GM18858 (cell line): ENCODE measurements around the gene EXOSC10.
"Not testable (repeated sequence)": the region's sequence is repeated elsewhere in the genome, so short reads cannot be mapped to it uniquely, and the experiment has no call there.

ENCODE experiments used
- ATAC-seq: cut with Tn5 transposase; IDR thresholded peaks from one replicate; pipeline ENCODE4 v1.9.1; 2021; ENCODE audit not compliant: unreplicated experiment

The EXOSC10 gene

GRCh38 chr1:11044849-11045427 is 54.7 kb downstream of the EXOSC10 start:
- ATAC-seq: no peak

GRCh38 chr1:11044086-11044848 is 55.4 kb downstream of the EXOSC10 start:
- no peak for ATAC-seq

- no peak for ATAC-seq
Observed at GRCh38 chr1:11042995-11043874, 56.4 kb downstream of the EXOSC10 start.

GRCh38 chr1:11042065-11042464 is 57.6 kb downstream of the EXOSC10 start:
- no peak for ATAC-seq

- ATAC-seq: no peak
Observed at GRCh38 chr1:11041048-11041447, 58.6 kb downstream of the EXOSC10 start.

- ATAC-seq: not testable (repeated sequence)
Observed at GRCh38 chr1:11040105-11040429, 59.6 kb downstream of the EXOSC10 start.

- no peak for ATAC-seq
Observed at GRCh38 chr1:11039351-11040104, 60.1 kb downstream of the EXOSC10 start.

GRCh38 chr1:11037740-11038182 is 61.9 kb downstream of the EXOSC10 start:
- ATAC-seq: no peak

- not testable (repeated sequence) for ATAC-seq
Observed at GRCh38 chr1:11037019-11037739, 62.5 kb downstream of the EXOSC10 start.

- no peak for ATAC-seq
Observed at GRCh38 chr1:11031624-11032262, 67.9 kb downstream of the EXOSC10 start.

GRCh38 chr1:11030865-11031264 is 68.8 kb downstream of the EXOSC10 start:
- no peak for ATAC-seq

- no peak for ATAC-seq
Observed at GRCh38 chr1:11028018-11028417, 71.7 kb downstream of the EXOSC10 start.

- no peak for ATAC-seq
Observed at GRCh38 chr1:11027316-11027715, 72.4 kb downstream of the EXOSC10 start.

GRCh38 chr1:11026903-11027302 is 72.8 kb downstream of the EXOSC10 start:
- no peak for ATAC-seq

GRCh38 chr1:11026052-11026451 is 73.6 kb downstream of the EXOSC10 start:
- ATAC-seq: no peak

GRCh38 chr1:11025618-11026017 is 74.1 kb downstream of the EXOSC10 start:
- ATAC-seq: no peak

GRCh38 chr1:11024874-11025203 is 74.8 kb downstream of the EXOSC10 start:
- no peak for ATAC-seq

GRCh38 chr1:11024154-11024873 is 75.4 kb downstream of the EXOSC10 start:
- no peak for ATAC-seq

- ATAC-seq: no peak
Observed at GRCh38 chr1:11023201-11023600, 76.5 kb downstream of the EXOSC10 start.
